ENCODE measurements around the gene CBARP.

GRCh38 chr19:1243768-1244692, 6.2 kb upstream of the CBARP start:
- peak; percentile 91 to 98 (median 97) for TF ChIP-seq CTCF (IDR thresholded peaks at IDR 0.05)
- TF ChIP-seq POLR2A (IDR thresholded peaks at IDR 0.05) = peak in 1 of 3 donors; percentile 18
